BLaER1 treated with 17β-estradiol and CSF1 and Interleukin-3, amounts not matched to agents 10 nM and 100 nM (cell line): ENCODE measurements around the gene SMARCAL1.

Experiments
- H3K27ac ChIP-seq, 11 experiments: shearing (Covaris generic); formaldehyde crosslinking; 2 replicates each; pipeline ENCODE4 v1.8.1; 2022
- H3K27me3 ChIP-seq, 11 experiments: shearing (Covaris generic); formaldehyde crosslinking; 2 replicates each; pipeline ENCODE4 v1.8.1; 2022
- H3K36me3 ChIP-seq, 11 experiments: shearing (Covaris generic); formaldehyde crosslinking; 2 replicates each; pipeline ENCODE4 v1.8.1; 2022
- H3K4me1 ChIP-seq, 10 experiments: shearing (Covaris generic); formaldehyde crosslinking; 2 replicates each; pipeline ENCODE4 v1.8.1; 2022
- H3K4me2 ChIP-seq, 11 experiments: shearing (Covaris generic); formaldehyde crosslinking; 2 replicates each; pipeline ENCODE4 v1.8.1; 2022
- H3K4me3 ChIP-seq, 10 experiments: shearing (Covaris generic); formaldehyde crosslinking; 2 replicates each; pipeline ENCODE4 v1.8.1; 2022
- H3K9ac ChIP-seq, 11 experiments: shearing (Covaris generic); formaldehyde crosslinking; 2 replicates each; pipeline ENCODE4 v1.8.1; 2022
- H3K9me3 ChIP-seq, 11 experiments: shearing (Covaris generic); formaldehyde crosslinking; replicated peaks in 1 of 11; 2 replicates each; pipeline ENCODE4 v1.8.1; 2022
- H4K20me1 ChIP-seq, 11 experiments: shearing (Covaris generic); formaldehyde crosslinking; 2 replicates each; pipeline ENCODE4 v1.8.1; 2022
- Cebpa-rat ChIP-seq, 11 experiments: shearing (Covaris generic); IDR thresholded peaks; 2 replicates each; pipeline ENCODE4 v1.8.1; 2022

Gene SMARCAL1

DNA sequence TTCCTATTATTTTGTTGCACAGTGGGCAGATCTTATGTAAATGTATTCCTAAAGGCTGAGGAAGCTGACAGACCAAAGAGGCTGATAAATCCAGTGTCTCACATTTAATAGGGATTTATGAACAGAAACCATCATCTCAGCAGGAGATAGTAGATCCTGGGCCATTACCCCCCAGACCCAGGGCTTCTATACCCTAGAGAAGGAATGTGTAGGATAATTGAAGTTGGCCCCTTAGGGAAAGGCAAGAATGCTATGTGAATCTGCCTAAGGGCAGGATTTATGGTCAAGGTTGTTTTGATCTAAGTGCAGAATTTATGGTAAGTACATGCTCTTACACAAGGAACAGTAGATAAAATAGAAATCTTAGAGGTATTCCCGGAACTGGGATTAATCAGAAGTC lies 115.3 kb downstream of the SMARCAL1 start:
- Histone ChIP-seq H3K27ac (no peak overlapping the region), H3K4me3 (no peak overlapping the region), H3K9me3 (peaks cover 0 to 17% (median 5%) of the 10 kb centered on the region in 11 experiments; a peak in 8 of 22 replicates), H4K20me1 (no peaks in the 10 kb centered on the region), H3K36me3 (0 out of 22 replicates have a peak, but pooled peaks cover 0 to 5% (median 0%) of the 10 kb centered on the region in 11 experiments), H3K4me1 (peaks cover 0 to 10% (median 3%) of the 10 kb centered on the region in 10 experiments; a peak in 7 of 20 replicates), H3K9ac (no peak overlapping the region), H3K27me3 (no peaks in the 10 kb centered on the region), H3K4me2 (no peak overlapping the region)
- no peak for TF ChIP-seq Cebpa-rat (IDR thresholded peaks at IDR 0.05)

DNA sequence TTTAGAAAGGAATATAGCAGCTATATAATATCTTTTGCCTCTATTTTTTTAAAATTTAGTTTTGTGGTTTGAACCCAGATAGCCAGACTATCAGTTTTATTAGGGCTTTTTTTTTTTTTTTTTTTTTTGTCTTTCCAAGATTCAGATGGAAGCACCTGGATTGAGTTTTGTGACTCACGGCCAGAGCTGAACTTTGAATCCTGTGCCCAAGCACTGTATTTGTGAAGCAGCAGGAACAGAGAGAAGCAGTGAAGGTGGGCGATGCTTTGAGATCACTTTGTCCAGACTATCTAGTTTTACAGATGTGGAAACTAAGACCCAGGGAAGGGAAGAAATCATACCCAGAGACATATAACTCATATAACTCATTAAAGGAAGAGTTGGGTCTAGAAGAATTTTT lies 120.3 kb downstream of the SMARCAL1 start:
- Histone ChIP-seq H3K27me3 (no peaks in the 10 kb centered on the region), H3K4me2 (no peak overlapping the region), H3K4me1 (peaks cover 6 to 13% (median 9%) of the 10 kb centered on the region in 10 experiments; a peak in 16 of 20 replicates), H3K9ac (no peak overlapping the region), H3K4me3 (no peak overlapping the region), H3K36me3 (no peaks in the 10 kb centered on the region), H4K20me1 (no peaks in the 10 kb centered on the region), H3K9me3 (no peaks in the 10 kb centered on the region), H3K27ac (no peak overlapping the region)
- no peak for TF ChIP-seq Cebpa-rat (IDR thresholded peaks at IDR 0.05)
